HepG2 (cell line): ENCODE data around the gene VWA2. TPM values are rescaled to one million over a fixed set of nuclear protein-coding genes. Genes with fewer than 3 reads are reported as not detected.

Experiments
- ATAC-seq: fragments of 200-7000 bp; cut with Tn5 transposase; 3 replicates; pipeline ENCODE4 v1.9.1; 2020; ENCODE audit warnings: mild to moderate bottlenecking, moderate library complexity
- BruUV-seq: library from RNA; stranded (reverse); fragments of 400-500 nt; replicated peaks from 2 replicates; lab custom pipeline; 2021; lab: Mats Ljungman, UMichigan
- CTCF ChIA-PET: fragments of 300-600 bp; formaldehyde crosslinking; extraction: SDS; loops from one replicate; lab custom pipeline; 2021; ENCODE audit warnings: low total read pairs, inconsistent platforms, low intra/inter-chr PET ratio; lab: Yijun Ruan, JAX
- POLR2A ChIA-PET: fragments of 350-600 bp; sonication (Branson Sonifier 250); formaldehyde crosslinking; loops from one replicate; lab custom pipeline; 2020; ENCODE audit warnings: antibody characterized with exemption, inconsistent platforms; lab: Yijun Ruan, JAX
- DNase-seq: peaks from one replicate; pipeline ENCODE4 v3.0.0-alpha.2; 2015; ENCODE audit warnings: low spot score
- FAIRE-seq: peaks from 3 replicates; lab custom pipeline; 2011; peaks lifted over from hg19 to GRCh38; lab: Jason Lieb, UNC
- H2AFZ ChIP-seq: one replicate; pipeline ENCODE4 v1.6.1; 2011; ENCODE audit warnings: low read length, inconsistent platforms
- H3K27ac ChIP-seq: fragments of 300-600 bp; 3 replicates; pipeline ENCODE4 v1.8.0; 2011; ENCODE audit warnings: mixed run types, mild to moderate bottlenecking, mixed read lengths, low read length, inconsistent platforms; ENCODE audit not compliant: insufficient read depth; ENCODE audit errors: extremely low read length
- H3K27me3 ChIP-seq, 2 experiments: fragments of 200-600 bp in 1 of 2; 2 replicates in 1 of 2; 3 replicates in 1 of 2; pipeline versions ENCODE4 v1.6.0 to v1.8.0; 2011; ENCODE audit warnings: low read length in 2 of 2, mild to moderate bottlenecking in 2 of 2, moderate library complexity in 2 of 2, inconsistent platforms in 1 of 2; ENCODE audit not compliant: insufficient read depth in 2 of 2, control insufficient read depth in 1 of 2
- H3K36me3 ChIP-seq, 2 experiments: fragments of 200-600 bp in 1 of 2; replicated peaks in 1 of 2; 2 replicates in 1 of 2; 3 replicates in 1 of 2; pipeline versions ENCODE4 v1.5.1 to v1.8.0; 2011; ENCODE audit warnings: low read length in 2 of 2, inconsistent platforms in 1 of 2; ENCODE audit not compliant: insufficient read depth in 2 of 2, control insufficient read depth in 1 of 2
- H3K4me1 ChIP-seq: 2 replicates; pipeline ENCODE4 v1.5.1; 2012; ENCODE audit warnings: low read length, inconsistent platforms; ENCODE audit not compliant: insufficient read depth
- H3K4me2 ChIP-seq: 2 replicates; pipeline ENCODE4 v1.6.0; 2011; ENCODE audit warnings: low read depth, low read length, inconsistent platforms
- H3K4me3 ChIP-seq, 3 experiments: fragments of 200-600 bp in 1 of 3; sonication (generic), shearing (Covaris generic) in 1 of 3; replicated peaks in 1 of 3; 2 replicates each; pipeline ENCODE4 v1.5.1; 2011 to 2016; ENCODE audit warnings: low read length in 3 of 3, inconsistent platforms in 2 of 3, low read depth in 2 of 3, mild to moderate bottlenecking in 2 of 3, control low read depth in 1 of 3, mixed read lengths in 1 of 3; ENCODE audit not compliant: insufficient read depth in 1 of 3
- H3K79me2 ChIP-seq: one replicate; pipeline ENCODE4 v1.6.1; 2011; ENCODE audit warnings: low read length, inconsistent platforms; ENCODE audit not compliant: insufficient read depth
- H3K9ac ChIP-seq: 2 replicates; pipeline ENCODE4 v1.6.0; 2011; ENCODE audit warnings: mild to moderate bottlenecking, low read depth, low read length, inconsistent platforms; ENCODE audit not compliant: insufficient read depth
- H3K9me3 ChIP-seq: 2 replicates; pipeline ENCODE4 v1.5.1; 2012; ENCODE audit warnings: mild to moderate bottlenecking, low read length
- H4K20me1 ChIP-seq: 2 replicates; pipeline ENCODE4 v1.6.0; 2011; ENCODE audit warnings: inconsistent platforms, mild to moderate bottlenecking, low read length, moderate library complexity; ENCODE audit not compliant: insufficient read depth
- AHR ChIP-seq: IDR thresholded peaks from 2 replicates; pipeline ENCODE4 v1.6.1; 2018; ENCODE audit warnings: missing genetic modification reagents, missing compliant biosample characterization
- CENPBD1 ChIP-seq: sonication (generic); formaldehyde crosslinking; IDR thresholded peaks from 2 replicates; pipeline ENCODE4 v1.8.0; 2022; ENCODE audit warnings: missing genetic modification reagents, low read depth, mild to moderate bottlenecking, borderline replicate concordance
- CSRNP2 ChIP-seq: sonication (generic); formaldehyde crosslinking; conservative IDR thresholded peaks from 2 replicates; pipeline ENCODE4 v1.8.0; 2022; ENCODE audit warnings: low read depth, missing genetic modification reagents
- HDAC1 ChIP-seq: sonication (generic); formaldehyde crosslinking; IDR thresholded peaks from 2 replicates; pipeline ENCODE4 v1.5.1; 2020; ENCODE audit warnings: mild to moderate bottlenecking, missing genetic modification reagents
- HDAC6 ChIP-seq: fragments of 200-600 bp; sonication (generic); IDR thresholded peaks from 2 replicates; pipeline ENCODE4 v1.7.0; 2017; ENCODE audit warnings: mild to moderate bottlenecking, antibody characterized with exemption, low read length, low read depth
- HMG20A ChIP-seq: IDR thresholded peaks from 2 replicates; pipeline ENCODE4 v1.6.1; 2016; ENCODE audit warnings: borderline replicate concordance
- MYNN ChIP-seq: sonication (generic); formaldehyde crosslinking; IDR thresholded peaks from 2 replicates; pipeline ENCODE4 v1.4.0; 2020; ENCODE audit warnings: mild to moderate bottlenecking, low read depth, missing genetic modification reagents
- REPIN1 ChIP-seq: sonication (generic); formaldehyde crosslinking; IDR thresholded peaks from 2 replicates; pipeline ENCODE4 v1.8.0; 2022; ENCODE audit warnings: missing genetic modification reagents, low read depth, mild to moderate bottlenecking, borderline replicate concordance
- SMAD9 ChIP-seq: sonication (generic); formaldehyde crosslinking; IDR thresholded peaks from 2 replicates; pipeline ENCODE4 v1.5.1; 2020; ENCODE audit warnings: mild to moderate bottlenecking, missing genetic modification reagents
- SMARCC2 ChIP-seq: fragments of 450-650 bp; IDR thresholded peaks from 2 replicates; pipeline ENCODE4 v1.6.1; 2017; ENCODE audit warnings: antibody characterized with exemption, mild to moderate bottlenecking
- ZNF788 ChIP-seq: sonication (generic); formaldehyde crosslinking; IDR thresholded peaks from 2 replicates; pipeline ENCODE4 v1.5.0; 2020; ENCODE audit warnings: mild to moderate bottlenecking, missing genetic modification reagents, borderline replicate concordance
- WGBS: methylation state at CpG from one replicate; pipeline ENCODE4 v1.1.6; 2017; ENCODE audit warnings: low lambda C conversion rate; 5-methylcytosine and 5-hydroxymethylcytosine counted together
- in situ Hi-C: cut with HindIII; loops from 2 replicates; pipeline ENCODE4 v1.10.0; 2017; ENCODE audit warnings: low pct_unique_long_range_greater_than_20kb; ENCODE audit not compliant: extremely low pct_ligation_motif_present
- intact Hi-C: fragments of 100-400 bp; cut with micrococcal nuclease; formaldehyde crosslinking; loops from one replicate; pipeline ENCODE4 v1.10.0; 2022; ENCODE audit not compliant: unreplicated experiment
- polyA plus RNA-seq, 8 experiments: library from polyadenylated mRNA; depleted of rRNA in 3 of 8; stranded (reverse) in 7 of 8; unstranded in 1 of 8; fragments of >200 nt; fragmentation: Illumina TruSeq in 4 of 8; extraction: Trizol in 4 of 8; gene quantifications; 2 replicates each; pipeline versions ENCODE4 v1.2.1 to v1.2.3, GENCODE V29; 2011 to 2016; ENCODE audit warnings: low read depth in 4 of 8, missing spikeins in 1 of 8, mixed read lengths in 1 of 8; ENCODE audit not compliant: insufficient read depth in 1 of 8
- total RNA-seq, 5 experiments: library from RNA; depleted of rRNA; stranded (reverse); fragments of >200 nt; fragmentation: Illumina TruSeq; extraction: Trizol; gene quantifications; 2 replicates each; pipeline ENCODE4 v1.2.3, GENCODE V29; 2016; ENCODE audit warnings: low read depth in 1 of 5
- TF ChIP-seq, protein P1 (sequence below): sonication (generic); formaldehyde crosslinking; IDR thresholded peaks from 2 replicates; pipeline ENCODE4 v1.4.0; 2020; ENCODE audit warnings: missing genetic modification reagents
- TF ChIP-seq, protein P2 (sequence below): sonication (generic); formaldehyde crosslinking; IDR thresholded peaks from 2 replicates; pipeline ENCODE4 v1.5.0; 2020; ENCODE audit warnings: missing genetic modification reagents
- TF ChIP-seq, protein P3 (sequence below): sonication (generic); formaldehyde crosslinking; IDR thresholded peaks from 2 replicates; pipeline ENCODE4 v1.4.0; 2020; ENCODE audit warnings: missing genetic modification reagents

Gene VWA2
- total and polyA plus RNA-seq, 2 of the 13 experiments (the other 11 are each of a cell fraction or from before 2014, with no cell fraction given): not detected

DNA sequence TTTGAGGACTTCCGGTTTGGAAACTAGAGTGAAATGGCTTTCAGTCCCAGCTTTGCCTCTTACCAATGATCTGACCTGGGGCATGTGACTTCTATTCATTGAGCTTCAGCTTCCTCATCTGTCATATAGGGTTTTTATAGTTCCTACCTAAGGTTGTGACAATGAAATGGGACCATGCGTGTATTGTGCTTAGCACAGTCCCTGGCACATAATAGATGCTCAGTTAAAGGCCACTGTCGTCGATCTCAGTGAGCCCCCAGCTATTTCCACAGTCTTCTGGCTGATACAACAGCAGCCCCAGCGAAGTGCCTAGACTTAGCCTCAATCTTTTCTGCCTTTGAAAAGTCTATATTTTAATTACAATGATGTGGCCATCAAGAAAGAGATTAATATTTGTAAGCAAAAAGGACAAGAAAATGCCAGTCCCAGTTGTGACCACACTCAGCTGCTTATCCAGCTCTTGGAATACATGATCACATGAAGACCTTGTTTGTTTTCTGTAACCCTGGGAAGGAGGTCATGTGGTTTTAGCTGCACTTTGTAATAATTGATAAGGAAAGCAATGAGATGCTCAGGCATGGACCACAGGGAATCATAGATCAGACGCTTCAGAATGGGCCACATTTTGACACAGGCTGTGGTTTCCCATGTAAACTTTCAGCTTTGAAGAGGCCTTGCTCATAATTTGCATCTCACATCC is 44.6 kb downstream of the VWA2 start:
- in situ Hi-C loops: no loop called here
- WGBS: 54% methylated on average over 6 of the region's 6 CpGs
- BruUV-seq: no TSS peak
- TF ChIP-seq, protein P1, sequence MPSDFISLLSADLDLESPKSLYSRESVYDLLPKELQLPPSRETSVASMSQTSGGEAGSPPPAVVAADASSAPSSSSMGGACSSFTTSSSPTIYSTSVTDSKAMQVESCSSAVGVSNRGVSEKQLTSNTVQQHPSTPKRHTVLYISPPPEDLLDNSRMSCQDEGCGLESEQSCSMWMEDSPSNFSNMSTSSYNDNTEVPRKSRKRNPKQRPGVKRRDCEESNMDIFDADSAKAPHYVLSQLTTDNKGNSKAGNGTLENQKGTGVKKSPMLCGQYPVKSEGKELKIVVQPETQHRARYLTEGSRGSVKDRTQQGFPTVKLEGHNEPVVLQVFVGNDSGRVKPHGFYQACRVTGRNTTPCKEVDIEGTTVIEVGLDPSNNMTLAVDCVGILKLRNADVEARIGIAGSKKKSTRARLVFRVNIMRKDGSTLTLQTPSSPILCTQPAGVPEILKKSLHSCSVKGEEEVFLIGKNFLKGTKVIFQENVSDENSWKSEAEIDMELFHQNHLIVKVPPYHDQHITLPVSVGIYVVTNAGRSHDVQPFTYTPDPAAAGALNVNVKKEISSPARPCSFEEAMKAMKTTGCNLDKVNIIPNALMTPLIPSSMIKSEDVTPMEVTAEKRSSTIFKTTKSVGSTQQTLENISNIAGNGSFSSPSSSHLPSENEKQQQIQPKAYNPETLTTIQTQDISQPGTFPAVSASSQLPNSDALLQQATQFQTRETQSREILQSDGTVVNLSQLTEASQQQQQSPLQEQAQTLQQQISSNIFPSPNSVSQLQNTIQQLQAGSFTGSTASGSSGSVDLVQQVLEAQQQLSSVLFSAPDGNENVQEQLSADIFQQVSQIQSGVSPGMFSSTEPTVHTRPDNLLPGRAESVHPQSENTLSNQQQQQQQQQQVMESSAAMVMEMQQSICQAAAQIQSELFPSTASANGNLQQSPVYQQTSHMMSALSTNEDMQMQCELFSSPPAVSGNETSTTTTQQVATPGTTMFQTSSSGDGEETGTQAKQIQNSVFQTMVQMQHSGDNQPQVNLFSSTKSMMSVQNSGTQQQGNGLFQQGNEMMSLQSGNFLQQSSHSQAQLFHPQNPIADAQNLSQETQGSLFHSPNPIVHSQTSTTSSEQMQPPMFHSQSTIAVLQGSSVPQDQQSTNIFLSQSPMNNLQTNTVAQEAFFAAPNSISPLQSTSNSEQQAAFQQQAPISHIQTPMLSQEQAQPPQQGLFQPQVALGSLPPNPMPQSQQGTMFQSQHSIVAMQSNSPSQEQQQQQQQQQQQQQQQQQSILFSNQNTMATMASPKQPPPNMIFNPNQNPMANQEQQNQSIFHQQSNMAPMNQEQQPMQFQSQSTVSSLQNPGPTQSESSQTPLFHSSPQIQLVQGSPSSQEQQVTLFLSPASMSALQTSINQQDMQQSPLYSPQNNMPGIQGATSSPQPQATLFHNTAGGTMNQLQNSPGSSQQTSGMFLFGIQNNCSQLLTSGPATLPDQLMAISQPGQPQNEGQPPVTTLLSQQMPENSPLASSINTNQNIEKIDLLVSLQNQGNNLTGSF (CRISPR knock-in tag): no peak
- TF ChIP-seq ZNF788 (CRISPR knock-in tag) (no peak), MYNN (CRISPR knock-in tag) (no peak), CSRNP2 (no peak), CENPBD1 (CRISPR knock-in tag) (no peak), HDAC1 (CRISPR knock-in tag) (no peak), REPIN1 (CRISPR knock-in tag) (no peak), AHR (no peak), HMG20A (CRISPR knock-in tag) (no peak), SMAD9 (CRISPR knock-in tag) (no peak), SMARCC2 (no peak), HDAC6 (no peak)
- TF ChIP-seq, protein P2, sequence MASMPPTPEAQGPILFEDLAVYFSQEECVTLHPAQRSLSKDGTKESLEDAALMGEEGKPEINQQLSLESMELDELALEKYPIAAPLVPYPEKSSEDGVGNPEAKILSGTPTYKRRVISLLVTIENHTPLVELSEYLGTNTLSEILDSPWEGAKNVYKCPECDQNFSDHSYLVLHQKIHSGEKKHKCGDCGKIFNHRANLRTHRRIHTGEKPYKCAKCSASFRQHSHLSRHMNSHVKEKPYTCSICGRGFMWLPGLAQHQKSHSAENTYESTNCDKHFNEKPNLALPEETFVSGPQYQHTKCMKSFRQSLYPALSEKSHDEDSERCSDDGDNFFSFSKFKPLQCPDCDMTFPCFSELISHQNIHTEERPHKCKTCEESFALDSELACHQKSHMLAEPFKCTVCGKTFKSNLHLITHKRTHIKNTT: no peak
- TF ChIP-seq, protein P3, sequence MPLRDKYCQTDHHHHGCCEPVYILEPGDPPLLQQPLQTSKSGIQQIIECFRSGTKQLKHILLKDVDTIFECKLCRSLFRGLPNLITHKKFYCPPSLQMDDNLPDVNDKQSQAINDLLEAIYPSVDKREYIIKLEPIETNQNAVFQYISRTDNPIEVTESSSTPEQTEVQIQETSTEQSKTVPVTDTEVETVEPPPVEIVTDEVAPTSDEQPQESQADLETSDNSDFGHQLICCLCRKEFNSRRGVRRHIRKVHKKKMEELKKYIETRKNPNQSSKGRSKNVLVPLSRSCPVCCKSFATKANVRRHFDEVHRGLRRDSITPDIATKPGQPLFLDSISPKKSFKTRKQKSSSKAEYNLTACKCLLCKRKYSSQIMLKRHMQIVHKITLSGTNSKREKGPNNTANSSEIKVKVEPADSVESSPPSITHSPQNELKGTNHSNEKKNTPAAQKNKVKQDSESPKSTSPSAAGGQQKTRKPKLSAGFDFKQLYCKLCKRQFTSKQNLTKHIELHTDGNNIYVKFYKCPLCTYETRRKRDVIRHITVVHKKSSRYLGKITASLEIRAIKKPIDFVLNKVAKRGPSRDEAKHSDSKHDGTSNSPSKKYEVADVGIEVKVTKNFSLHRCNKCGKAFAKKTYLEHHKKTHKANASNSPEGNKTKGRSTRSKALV (CRISPR knock-in tag): no peak

More for the DNA sequence above, 44.6 kb downstream of the VWA2 start:
- H3K36me3 ChIP-seq: no peaks in the 10 kb centered on the region
- POLR2A ChIA-PET: no interaction called here
- intact Hi-C loops: no loop called here
- H3K27ac ChIP-seq: no peak overlapping the region
- ATAC-seq (no peak), DNase-seq (no peak), FAIRE-seq (no peak)
- no peak overlapping the region for H2AFZ ChIP-seq
- no peaks in the 10 kb centered on the region for H3K4me1 ChIP-seq
- CTCF ChIA-PET: no interaction called here
- H4K20me1 ChIP-seq: no peaks in the 10 kb centered on the region
- peaks cover 3 to 45% of the 10 kb centered on the region in 2 experiments; a peak in 4 of 5 replicates for H3K27me3 ChIP-seq
- H3K9ac ChIP-seq: no peak overlapping the region
- H3K4me2 ChIP-seq: no peak overlapping the region
- no peaks in the 10 kb centered on the region for H3K79me2 ChIP-seq
- H3K4me3 ChIP-seq: no peak overlapping the region
- H3K9me3 ChIP-seq: no peaks in the 10 kb centered on the region
